K562 (cell line): ENCODE measurements around the gene PRR36. TPM values are rescaled to one million over a fixed set of nuclear protein-coding genes. Genes with fewer than 3 reads are reported as not detected.

ENCODE experiments used
- CEBPB ChIP-seq: fragments of 450-650 bp; IDR thresholded peaks from 2 replicates; pipeline ENCODE4 v1.6.1; 2016; ENCODE audit warnings: missing genetic modification characterization, missing compliant biosample characterization
- DPF2 ChIP-seq: fragments of 450-650 bp; IDR thresholded peaks from 2 replicates; pipeline ENCODE4 v1.6.1; 2016
- HNRNPUL1 ChIP-seq: fragments of 200-400 bp; formaldehyde crosslinking; IDR thresholded peaks from 2 replicates; pipeline ENCODE4 v1.6.1; 2017; ENCODE audit warnings: low read length
- JUND ChIP-seq, 2 experiments: IDR thresholded peaks; 2 replicates in 1 of 2; 3 replicates in 1 of 2; pipeline ENCODE4 v1.6.1; 2011; ENCODE audit warnings: borderline replicate concordance in 2 of 2, low read depth in 2 of 2, low read length in 2 of 2, improper control_type of control experiment in 1 of 2, missing biosample characterization in 1 of 2, missing genetic modification characterization in 1 of 2, missing genetic modification reagents in 1 of 2
- KAT8 ChIP-seq: fragments of 450-650 bp; IDR thresholded peaks from 2 replicates; pipeline ENCODE4 v1.6.1; 2016; ENCODE audit warnings: low read depth, mild to moderate bottlenecking
- MGA ChIP-seq: fragments of 450-650 bp; IDR thresholded peaks from 2 replicates; pipeline ENCODE4 v1.6.1; 2016; ENCODE audit warnings: mild to moderate bottlenecking, moderate library complexity
- U2AF2 ChIP-seq: fragments of 200-400 bp; formaldehyde crosslinking; optimal IDR thresholded peaks from 2 replicates; pipeline ENCODE3; 2017; ENCODE audit warnings: low read depth, mild to moderate bottlenecking, low read length
- polyA plus RNA-seq, 8 experiments: library from polyadenylated mRNA; depleted of rRNA in 4 of 8; stranded (reverse) in 5 of 8; unstranded in 3 of 8; fragments of >200 nt; fragmentation: Nextera tagmentation in 2 of 8; fragmentation: Illumina TruSeq in 1 of 8; extraction: Ambion mirVana in 2 of 8; extraction: Trizol in 1 of 8; gene quantifications; 2 replicates each; pipeline versions ENCODE4 v1.2.1 to v1.2.3, GENCODE V29; 2011 to 2014; ENCODE audit warnings: inconsistent platforms in 1 of 8, missing spikeins in 1 of 8
- total RNA-seq, 7 experiments: library from RNA; depleted of rRNA in 6 of 7; stranded (reverse); fragments of >200 nt in 6 of 7; fragmentation: Illumina TruSeq in 2 of 7; extraction: Trizol in 2 of 7; gene quantifications; 2 replicates each; pipeline versions ENCODE4 v1.2.1 to v1.2.3, GENCODE V29; 2011 to 2021; ENCODE audit warnings: low replicate concordance in 1 of 7
- TF ChIP-seq, protein P1 (sequence below), 2 experiments: fragments of 450-650 bp; IDR thresholded peaks; 2 replicates each; pipeline ENCODE4 v1.6.1; 2018; ENCODE audit warnings: mild to moderate bottlenecking in 2 of 2, low read depth in 1 of 2; ENCODE audit not compliant: partially characterized antibody in 2 of 2

PRR36 gene
- total and polyA plus RNA-seq, 9 of the 15 experiments (the other 6 are each of a cell fraction or from before 2014, with no cell fraction given): 0.05 to 0.42 (median 0.06) TPM; not detected in 6

GRCh38 chr19:7822910-7823515, 51.2 kb downstream of the PRR36 start (continued):
- TF ChIP-seq MGA: no peak
- TF ChIP-seq DPF2: peak; percentile 50; the same call in 1 of the 2 replicates
- no peak for TF ChIP-seq U2AF2
- no peak for TF ChIP-seq KAT8
- TF ChIP-seq, protein P1, sequence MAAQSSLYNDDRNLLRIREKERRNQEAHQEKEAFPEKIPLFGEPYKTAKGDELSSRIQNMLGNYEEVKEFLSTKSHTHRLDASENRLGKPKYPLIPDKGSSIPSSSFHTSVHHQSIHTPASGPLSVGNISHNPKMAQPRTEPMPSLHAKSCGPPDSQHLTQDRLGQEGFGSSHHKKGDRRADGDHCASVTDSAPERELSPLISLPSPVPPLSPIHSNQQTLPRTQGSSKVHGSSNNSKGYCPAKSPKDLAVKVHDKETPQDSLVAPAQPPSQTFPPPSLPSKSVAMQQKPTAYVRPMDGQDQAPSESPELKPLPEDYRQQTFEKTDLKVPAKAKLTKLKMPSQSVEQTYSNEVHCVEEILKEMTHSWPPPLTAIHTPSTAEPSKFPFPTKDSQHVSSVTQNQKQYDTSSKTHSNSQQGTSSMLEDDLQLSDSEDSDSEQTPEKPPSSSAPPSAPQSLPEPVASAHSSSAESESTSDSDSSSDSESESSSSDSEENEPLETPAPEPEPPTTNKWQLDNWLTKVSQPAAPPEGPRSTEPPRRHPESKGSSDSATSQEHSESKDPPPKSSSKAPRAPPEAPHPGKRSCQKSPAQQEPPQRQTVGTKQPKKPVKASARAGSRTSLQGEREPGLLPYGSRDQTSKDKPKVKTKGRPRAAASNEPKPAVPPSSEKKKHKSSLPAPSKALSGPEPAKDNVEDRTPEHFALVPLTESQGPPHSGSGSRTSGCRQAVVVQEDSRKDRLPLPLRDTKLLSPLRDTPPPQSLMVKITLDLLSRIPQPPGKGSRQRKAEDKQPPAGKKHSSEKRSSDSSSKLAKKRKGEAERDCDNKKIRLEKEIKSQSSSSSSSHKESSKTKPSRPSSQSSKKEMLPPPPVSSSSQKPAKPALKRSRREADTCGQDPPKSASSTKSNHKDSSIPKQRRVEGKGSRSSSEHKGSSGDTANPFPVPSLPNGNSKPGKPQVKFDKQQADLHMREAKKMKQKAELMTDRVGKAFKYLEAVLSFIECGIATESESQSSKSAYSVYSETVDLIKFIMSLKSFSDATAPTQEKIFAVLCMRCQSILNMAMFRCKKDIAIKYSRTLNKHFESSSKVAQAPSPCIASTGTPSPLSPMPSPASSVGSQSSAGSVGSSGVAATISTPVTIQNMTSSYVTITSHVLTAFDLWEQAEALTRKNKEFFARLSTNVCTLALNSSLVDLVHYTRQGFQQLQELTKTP (IDR thresholded peaks at IDR 0.05; ENCODE audit: low read depth in 1 of 2, partially characterized antibody in 2 of 2): peak in 1 of 2 experiments; percentile 71
- no peak for TF ChIP-seq HNRNPUL1
- 0 out of 2 replicates have a peak, but pooled peaks have one; percentile 5 for TF ChIP-seq JUND (IDR thresholded peaks at IDR 0.05; ENCODE audit: borderline replicate concordance, low read depth, low read length)
- no peak for TF ChIP-seq JUND (tag; IDR thresholded peaks at IDR 0.05; ENCODE audit: borderline replicate concordance, low read depth, low read length)
- no peak for TF ChIP-seq CEBPB
